Liver (tissue), 9 donors: ENCODE results near the gene XG. TPM values are rescaled to one million over a fixed set of nuclear protein-coding genes. Genes with fewer than 3 reads are reported as not detected.

Source experiments
- DNase-seq: peaks from one replicate; pipeline ENCODE4 v3.0.0-alpha.2; 2017; ENCODE audit warnings: low spot score
- H3K27ac ChIP-seq, 2 donors: one replicate each; pipeline ENCODE4 v1.7.0; 2013; ENCODE audit warnings: inconsistent platforms in 2 of 2, low read length in 2 of 2, control low read depth in 1 of 2, low read depth in 1 of 2, mild to moderate bottlenecking in 1 of 2
- H3K27me3 ChIP-seq, 4 donors: one replicate each; pipeline versions ENCODE4 v1.6.1 to v1.7.0; 2013; ENCODE audit warnings: low read length in 3 of 4, inconsistent platforms in 1 of 4, mild to moderate bottlenecking in 1 of 4, moderate library complexity in 1 of 4; ENCODE audit not compliant: control insufficient read depth in 4 of 4, insufficient read depth in 4 of 4
- H3K36me3 ChIP-seq, 4 donors: one replicate each; pipeline versions ENCODE4 v1.6.1 to v1.7.0; 2013; ENCODE audit warnings: low read length in 3 of 4, mild to moderate bottlenecking in 3 of 4, low read depth in 1 of 4, moderate library complexity in 1 of 4; ENCODE audit not compliant: control insufficient read depth in 4 of 4, insufficient read depth in 3 of 4
- H3K4me1 ChIP-seq, 4 donors: one replicate each; pipeline versions ENCODE4 v1.6.1 to v1.7.0; 2013; ENCODE audit warnings: low read length in 3 of 4, mild to moderate bottlenecking in 3 of 4, moderate library complexity in 1 of 4; ENCODE audit not compliant: control insufficient read depth in 4 of 4, insufficient read depth in 4 of 4
- H3K4me3 ChIP-seq, 3 donors: one replicate each; pipeline versions ENCODE4 v1.6.1 to v1.7.0; 2013; ENCODE audit warnings: low read length in 3 of 3, control low read depth in 1 of 3, low read depth in 1 of 3, mild to moderate bottlenecking in 1 of 3
- H3K9ac ChIP-seq, 2 donors: one replicate each; pipeline ENCODE4 v1.7.0; 2013; ENCODE audit warnings: low read length in 2 of 2, mild to moderate bottlenecking in 2 of 2, moderate library complexity in 2 of 2, control low read depth in 1 of 2, low read depth in 1 of 2
- H3K9me3 ChIP-seq, 4 donors: one replicate each; pipeline versions ENCODE4 v1.6.1 to v1.7.0; 2013; ENCODE audit warnings: low read length in 3 of 4; ENCODE audit not compliant: control insufficient read depth in 4 of 4
- FOXA1 ChIP-seq: IDR thresholded peaks from 2 replicates; pipeline ENCODE4 v1.6.1; 2016; ENCODE audit warnings: antibody characterized with exemption
- FOXA2 ChIP-seq: IDR thresholded peaks from 2 replicates; pipeline ENCODE4 v1.6.1; 2016; ENCODE audit warnings: antibody characterized with exemption
- HNF4G ChIP-seq: IDR thresholded peaks from 2 replicates; pipeline ENCODE4 v1.6.1; 2016; ENCODE audit warnings: antibody characterized with exemption
- JUND ChIP-seq, 2 donors: IDR thresholded peaks; 2 replicates each; pipeline ENCODE4 v1.6.1; 2016; ENCODE audit warnings: antibody characterized with exemption in 2 of 2
- NR2F2 ChIP-seq: IDR thresholded peaks from 2 replicates; pipeline ENCODE4 v1.6.1; 2016; ENCODE audit warnings: antibody characterized with exemption
- SP1 ChIP-seq: IDR thresholded peaks from 2 replicates; pipeline ENCODE4 v1.6.1; 2018; ENCODE audit warnings: antibody characterized with exemption, mild to moderate bottlenecking
- TAF1 ChIP-seq: conservative IDR thresholded peaks from 2 replicates; pipeline ENCODE4 v1.6.1; 2016; ENCODE audit warnings: antibody characterized with exemption, mild to moderate bottlenecking
- YY1 ChIP-seq: IDR thresholded peaks from 2 replicates; pipeline ENCODE4 v1.6.1; 2016; ENCODE audit warnings: antibody characterized with exemption, mild to moderate bottlenecking
- WGBS: extraction: QIAGEN DNeasy Blood & Tissue Kit; methylation state at CpG from one replicate; pipeline ENCODE4 v1.1.7; 2013; 5-methylcytosine and 5-hydroxymethylcytosine counted together
- polyA plus RNA-seq, 2 donors: library from polyadenylated mRNA; stranded (reverse) in 1 of 2; unstranded in 1 of 2; fragments of 200-250 nt in 1 of 2; fragments of >200 nt in 1 of 2; fragmentation: Nextera tagmentation in 1 of 2; extraction: Ambion mirVana in 1 of 2; gene quantifications; one replicate each; pipeline versions ENCODE4 v1.2.1 to v1.2.3, GENCODE V29; 2013 to 2015
- total RNA-seq, 2 donors: library from RNA; depleted of rRNA; stranded (reverse); fragments of >200 nt; gene quantifications; one replicate each; pipeline ENCODE4 v1.2.3, GENCODE V29; 2014
- TF ChIP-seq, protein P1 (sequence below): IDR thresholded peaks from 2 replicates; pipeline ENCODE4 v1.6.1; 2016; ENCODE audit warnings: antibody characterized with exemption
- TF ChIP-seq, protein P2 (sequence below): IDR thresholded peaks from 2 replicates; pipeline ENCODE4 v1.6.1; 2016; ENCODE audit warnings: antibody characterized with exemption
- TF ChIP-seq, protein P3 (sequence below): fragments of 150-350 bp; IDR thresholded peaks from 2 replicates; pipeline ENCODE4 v1.5.1; 2017; ENCODE audit warnings: improper control_type of control experiment, low read depth, low read length; ENCODE audit not compliant: missing input control
- TF ChIP-seq, protein P4 (sequence below): IDR thresholded peaks from 2 replicates; pipeline ENCODE4 v1.6.1; 2016; ENCODE audit warnings: antibody characterized with exemption, mild to moderate bottlenecking
- donor health status: healthy.
- donor health status: healthy.
- donor health status: healthy.
- donor health status: healthy.
- donor health status: healthy.

XG gene
- total and polyA plus RNA-seq, 4 donors, result 0.02 to 0.93 (median 0.74) TPM; not detected in 1

DNA sequence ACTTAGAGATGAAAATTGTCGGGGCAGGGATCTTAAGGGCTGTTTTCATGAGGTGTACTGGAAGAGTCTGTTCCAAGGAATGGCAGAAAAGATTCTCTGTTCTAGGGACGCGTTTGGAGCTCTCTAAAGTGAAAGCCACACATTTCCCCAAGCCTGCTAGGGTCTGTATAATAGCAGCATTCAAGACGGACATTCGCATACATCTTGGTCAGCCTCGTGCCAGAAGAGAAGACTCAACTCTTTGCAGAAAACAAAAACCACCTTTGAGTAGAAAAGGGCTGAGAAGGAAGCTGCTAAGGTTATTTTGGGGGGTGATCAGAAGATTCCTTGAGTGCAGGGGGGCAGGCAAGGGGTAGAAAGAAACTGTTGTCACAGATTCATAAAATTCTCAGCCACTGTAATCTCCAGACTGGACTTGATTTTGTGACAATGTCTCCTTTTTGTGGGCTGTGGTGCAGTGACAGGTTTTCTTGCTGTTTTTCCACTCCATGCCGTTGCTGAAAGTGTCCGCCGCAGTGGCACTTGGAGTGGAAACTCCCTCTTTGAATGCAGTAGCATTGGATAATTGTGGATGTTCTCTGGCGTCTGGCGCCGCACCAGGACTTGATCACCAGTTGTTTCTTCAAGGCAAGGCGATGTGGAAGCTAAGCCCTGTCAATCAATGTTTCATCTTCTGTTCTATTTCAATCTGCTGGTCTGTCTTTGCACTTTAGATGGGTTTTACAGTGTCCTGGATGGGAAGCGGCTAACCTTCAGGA, 79.8 kb downstream of the XG start:
- no peak for DNase-seq
- peaks cover 0 to 19% (median 0%) of the 10 kb centered on the region in 4 donors for H3K4me1 ChIP-seq
- TF ChIP-seq FOXA2 (no peak), JUND (IDR thresholded peaks at IDR 0.05) (no peak), SP1 (no peak)
- TF ChIP-seq, protein P1, sequence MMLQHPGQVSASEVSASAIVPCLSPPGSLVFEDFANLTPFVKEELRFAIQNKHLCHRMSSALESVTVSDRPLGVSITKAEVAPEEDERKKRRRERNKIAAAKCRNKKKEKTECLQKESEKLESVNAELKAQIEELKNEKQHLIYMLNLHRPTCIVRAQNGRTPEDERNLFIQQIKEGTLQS, result no peak
- TF ChIP-seq, protein P2, sequence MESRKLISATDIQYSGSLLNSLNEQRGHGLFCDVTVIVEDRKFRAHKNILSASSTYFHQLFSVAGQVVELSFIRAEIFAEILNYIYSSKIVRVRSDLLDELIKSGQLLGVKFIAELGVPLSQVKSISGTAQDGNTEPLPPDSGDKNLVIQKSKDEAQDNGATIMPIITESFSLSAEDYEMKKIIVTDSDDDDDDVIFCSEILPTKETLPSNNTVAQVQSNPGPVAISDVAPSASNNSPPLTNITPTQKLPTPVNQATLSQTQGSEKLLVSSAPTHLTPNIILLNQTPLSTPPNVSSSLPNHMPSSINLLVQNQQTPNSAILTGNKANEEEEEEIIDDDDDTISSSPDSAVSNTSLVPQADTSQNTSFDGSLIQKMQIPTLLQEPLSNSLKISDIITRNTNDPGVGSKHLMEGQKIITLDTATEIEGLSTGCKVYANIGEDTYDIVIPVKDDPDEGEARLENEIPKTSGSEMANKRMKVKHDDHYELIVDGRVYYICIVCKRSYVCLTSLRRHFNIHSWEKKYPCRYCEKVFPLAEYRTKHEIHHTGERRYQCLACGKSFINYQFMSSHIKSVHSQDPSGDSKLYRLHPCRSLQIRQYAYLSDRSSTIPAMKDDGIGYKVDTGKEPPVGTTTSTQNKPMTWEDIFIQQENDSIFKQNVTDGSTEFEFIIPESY, result no peak
- TF ChIP-seq, protein P3, sequence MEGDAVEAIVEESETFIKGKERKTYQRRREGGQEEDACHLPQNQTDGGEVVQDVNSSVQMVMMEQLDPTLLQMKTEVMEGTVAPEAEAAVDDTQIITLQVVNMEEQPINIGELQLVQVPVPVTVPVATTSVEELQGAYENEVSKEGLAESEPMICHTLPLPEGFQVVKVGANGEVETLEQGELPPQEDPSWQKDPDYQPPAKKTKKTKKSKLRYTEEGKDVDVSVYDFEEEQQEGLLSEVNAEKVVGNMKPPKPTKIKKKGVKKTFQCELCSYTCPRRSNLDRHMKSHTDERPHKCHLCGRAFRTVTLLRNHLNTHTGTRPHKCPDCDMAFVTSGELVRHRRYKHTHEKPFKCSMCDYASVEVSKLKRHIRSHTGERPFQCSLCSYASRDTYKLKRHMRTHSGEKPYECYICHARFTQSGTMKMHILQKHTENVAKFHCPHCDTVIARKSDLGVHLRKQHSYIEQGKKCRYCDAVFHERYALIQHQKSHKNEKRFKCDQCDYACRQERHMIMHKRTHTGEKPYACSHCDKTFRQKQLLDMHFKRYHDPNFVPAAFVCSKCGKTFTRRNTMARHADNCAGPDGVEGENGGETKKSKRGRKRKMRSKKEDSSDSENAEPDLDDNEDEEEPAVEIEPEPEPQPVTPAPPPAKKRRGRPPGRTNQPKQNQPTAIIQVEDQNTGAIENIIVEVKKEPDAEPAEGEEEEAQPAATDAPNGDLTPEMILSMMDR, result no peak
- TF ChIP-seq, protein P4, sequence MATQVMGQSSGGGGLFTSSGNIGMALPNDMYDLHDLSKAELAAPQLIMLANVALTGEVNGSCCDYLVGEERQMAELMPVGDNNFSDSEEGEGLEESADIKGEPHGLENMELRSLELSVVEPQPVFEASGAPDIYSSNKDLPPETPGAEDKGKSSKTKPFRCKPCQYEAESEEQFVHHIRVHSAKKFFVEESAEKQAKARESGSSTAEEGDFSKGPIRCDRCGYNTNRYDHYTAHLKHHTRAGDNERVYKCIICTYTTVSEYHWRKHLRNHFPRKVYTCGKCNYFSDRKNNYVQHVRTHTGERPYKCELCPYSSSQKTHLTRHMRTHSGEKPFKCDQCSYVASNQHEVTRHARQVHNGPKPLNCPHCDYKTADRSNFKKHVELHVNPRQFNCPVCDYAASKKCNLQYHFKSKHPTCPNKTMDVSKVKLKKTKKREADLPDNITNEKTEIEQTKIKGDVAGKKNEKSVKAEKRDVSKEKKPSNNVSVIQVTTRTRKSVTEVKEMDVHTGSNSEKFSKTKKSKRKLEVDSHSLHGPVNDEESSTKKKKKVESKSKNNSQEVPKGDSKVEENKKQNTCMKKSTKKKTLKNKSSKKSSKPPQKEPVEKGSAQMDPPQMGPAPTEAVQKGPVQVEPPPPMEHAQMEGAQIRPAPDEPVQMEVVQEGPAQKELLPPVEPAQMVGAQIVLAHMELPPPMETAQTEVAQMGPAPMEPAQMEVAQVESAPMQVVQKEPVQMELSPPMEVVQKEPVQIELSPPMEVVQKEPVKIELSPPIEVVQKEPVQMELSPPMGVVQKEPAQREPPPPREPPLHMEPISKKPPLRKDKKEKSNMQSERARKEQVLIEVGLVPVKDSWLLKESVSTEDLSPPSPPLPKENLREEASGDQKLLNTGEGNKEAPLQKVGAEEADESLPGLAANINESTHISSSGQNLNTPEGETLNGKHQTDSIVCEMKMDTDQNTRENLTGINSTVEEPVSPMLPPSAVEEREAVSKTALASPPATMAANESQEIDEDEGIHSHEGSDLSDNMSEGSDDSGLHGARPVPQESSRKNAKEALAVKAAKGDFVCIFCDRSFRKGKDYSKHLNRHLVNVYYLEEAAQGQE, result no peak
- H3K4me3 ChIP-seq, result no peak overlapping the region
- peaks cover 0 to under 1% (median 0%) of the 10 kb centered on the region in 4 donors for H3K9me3 ChIP-seq
- H3K9ac ChIP-seq, result no peak overlapping the region
- peaks cover 0 to 4% (median 1%) of the 10 kb centered on the region in 4 donors for H3K36me3 ChIP-seq
- 92% methylated on average over 14 of the region's 14 CpGs for WGBS
- no peaks in the 10 kb centered on the region for H3K27me3 ChIP-seq
- H3K27ac ChIP-seq, result no peak overlapping the region

DNA sequence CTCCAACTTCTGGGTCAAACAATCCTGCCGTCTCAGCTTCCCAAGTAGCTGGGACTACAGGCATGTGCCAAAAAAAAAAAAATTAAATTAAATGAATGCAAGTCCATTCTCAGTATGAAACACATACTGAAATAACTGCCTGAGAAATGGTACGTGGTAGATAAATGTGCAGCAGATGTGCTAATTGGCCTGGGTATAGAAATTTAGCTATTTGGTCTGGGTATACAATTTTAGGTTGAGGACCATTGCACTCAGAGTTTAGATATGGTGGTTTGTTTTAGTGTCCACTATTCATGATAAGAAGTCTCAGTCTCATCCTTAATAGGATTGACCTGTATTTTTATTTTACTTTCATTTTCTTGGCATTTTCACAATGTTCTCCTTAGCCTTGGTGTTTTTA, 86.1 kb downstream of the XG start:
- Histone ChIP-seq H3K27ac (no peak overlapping the region), H3K4me1 (no peaks in the 10 kb centered on the region), H3K9me3 (peaks cover 0 to 7% (median 2%) of the 10 kb centered on the region in 4 donors), H3K9ac (no peak overlapping the region), H3K4me3 (no peak overlapping the region), H3K36me3 (peaks cover 0 to 14% (median 6%) of the 10 kb centered on the region in 4 donors), H3K27me3 (no peaks in the 10 kb centered on the region)
- 98% methylated on average over 2 of the region's 2 CpGs for WGBS
- TF ChIP-seq HNF4G, result no peak
- no peak for TF ChIP-seq TAF1
- TF ChIP-seq FOXA1, result no peak
- TF ChIP-seq, protein P3, result no peak
- no peak for TF ChIP-seq NR2F2
- TF ChIP-seq YY1, result no peak
- TF ChIP-seq, protein P2, result no peak
- DNase-seq, result no peak
